Nephron progenitor cell (in vitro differentiated cells): ENCODE data around the gene TRMT10A.

Experiments used
- DNase-seq: peaks from one replicate; pipeline ENCODE4 v3.0.0; 2021
- H3K27ac Mint-ChIP-seq: 2 replicates; pipeline ENCODE4 v1.8.0; 2021; ENCODE audit warnings: mild to moderate bottlenecking, moderate library complexity, mixed read lengths
- H3K27me3 Mint-ChIP-seq: 2 replicates; pipeline ENCODE4 v1.8.0; 2021; ENCODE audit warnings: mild to moderate bottlenecking, low read depth, mixed read lengths; ENCODE audit not compliant: poor library complexity
- H3K36me3 Mint-ChIP-seq: 2 replicates; pipeline ENCODE4 v1.8.0; 2021; ENCODE audit warnings: low read depth, mixed read lengths
- H3K4me1 Mint-ChIP-seq: 2 replicates; pipeline ENCODE4 v1.8.0; 2021; ENCODE audit warnings: mixed read lengths
- H3K4me3 Mint-ChIP-seq: 2 replicates; pipeline ENCODE4 v1.8.0; 2021; ENCODE audit warnings: mild to moderate bottlenecking, moderate library complexity, mixed read lengths
- H3K9me3 Mint-ChIP-seq: 2 replicates; pipeline ENCODE4 v1.8.0; 2021; ENCODE audit warnings: mild to moderate bottlenecking, moderate library complexity, mixed read lengths
- TF ChIP-seq, protein P1 (sequence below): fragments of 200-600 bp; sonication (generic); IDR thresholded peaks from 2 replicates; pipeline ENCODE4 v1.5.0; 2021; ENCODE audit warnings: antibody characterized with exemption

TRMT10A gene

DNA sequence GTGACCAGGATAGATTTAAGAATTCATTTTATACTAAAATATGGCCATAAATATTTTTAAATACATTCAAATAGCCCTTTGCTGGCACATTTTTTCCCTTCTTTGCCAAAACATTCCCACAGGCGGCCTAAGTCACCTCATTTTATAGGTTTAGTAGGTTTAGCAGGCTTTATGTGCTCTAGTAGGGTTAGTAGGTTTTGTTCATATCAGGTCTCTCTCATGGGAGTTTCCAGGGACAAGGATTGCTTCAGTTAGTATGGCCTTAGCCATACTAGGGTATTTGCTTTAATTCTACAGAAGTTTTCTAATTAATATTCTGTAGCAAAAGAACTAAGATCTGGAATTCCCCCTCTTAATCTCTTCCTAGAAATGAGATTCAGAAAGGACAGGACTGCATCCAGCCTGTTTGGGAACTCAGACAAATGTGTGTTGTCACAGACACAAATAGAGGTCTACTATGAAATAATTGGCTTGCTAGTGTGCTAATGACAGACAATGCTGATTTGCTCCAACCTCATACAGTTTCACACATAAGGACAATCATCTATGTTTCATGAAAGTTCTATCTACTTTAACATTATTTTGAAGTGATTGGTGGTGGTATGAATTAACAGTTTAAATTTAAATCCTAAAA lies 10.0 kb upstream of the TRMT10A start:
- TF ChIP-seq, protein P1, sequence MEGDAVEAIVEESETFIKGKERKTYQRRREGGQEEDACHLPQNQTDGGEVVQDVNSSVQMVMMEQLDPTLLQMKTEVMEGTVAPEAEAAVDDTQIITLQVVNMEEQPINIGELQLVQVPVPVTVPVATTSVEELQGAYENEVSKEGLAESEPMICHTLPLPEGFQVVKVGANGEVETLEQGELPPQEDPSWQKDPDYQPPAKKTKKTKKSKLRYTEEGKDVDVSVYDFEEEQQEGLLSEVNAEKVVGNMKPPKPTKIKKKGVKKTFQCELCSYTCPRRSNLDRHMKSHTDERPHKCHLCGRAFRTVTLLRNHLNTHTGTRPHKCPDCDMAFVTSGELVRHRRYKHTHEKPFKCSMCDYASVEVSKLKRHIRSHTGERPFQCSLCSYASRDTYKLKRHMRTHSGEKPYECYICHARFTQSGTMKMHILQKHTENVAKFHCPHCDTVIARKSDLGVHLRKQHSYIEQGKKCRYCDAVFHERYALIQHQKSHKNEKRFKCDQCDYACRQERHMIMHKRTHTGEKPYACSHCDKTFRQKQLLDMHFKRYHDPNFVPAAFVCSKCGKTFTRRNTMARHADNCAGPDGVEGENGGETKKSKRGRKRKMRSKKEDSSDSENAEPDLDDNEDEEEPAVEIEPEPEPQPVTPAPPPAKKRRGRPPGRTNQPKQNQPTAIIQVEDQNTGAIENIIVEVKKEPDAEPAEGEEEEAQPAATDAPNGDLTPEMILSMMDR, result no peak
- DNase-seq, result no peak
- no peak overlapping the region for H3K4me3 Mint-ChIP-seq
- peaks cover 19% of the 10 kb centered on the region for H3K27me3 Mint-ChIP-seq
- no peaks in the 10 kb centered on the region for H3K9me3 Mint-ChIP-seq
- H3K36me3 Mint-ChIP-seq, result no peaks in the 10 kb centered on the region
- no peak overlapping the region for H3K27ac Mint-ChIP-seq
- no peaks in the 10 kb centered on the region for H3K4me1 Mint-ChIP-seq

GRCh38 chr4:99572527-99573240 lies 8.8 kb upstream of the TRMT10A start:
- TF ChIP-seq, protein P1, result no peak
- no peak for DNase-seq
- Mint-ChIP-seq H3K4me3 (no peak overlapping the region), H3K27me3 (peaks cover 30% of the 10 kb centered on the region), H3K27ac (no peak overlapping the region), H3K4me1 (no peaks in the 10 kb centered on the region), H3K9me3 (no peaks in the 10 kb centered on the region), H3K36me3 (no peaks in the 10 kb centered on the region)

DNA sequence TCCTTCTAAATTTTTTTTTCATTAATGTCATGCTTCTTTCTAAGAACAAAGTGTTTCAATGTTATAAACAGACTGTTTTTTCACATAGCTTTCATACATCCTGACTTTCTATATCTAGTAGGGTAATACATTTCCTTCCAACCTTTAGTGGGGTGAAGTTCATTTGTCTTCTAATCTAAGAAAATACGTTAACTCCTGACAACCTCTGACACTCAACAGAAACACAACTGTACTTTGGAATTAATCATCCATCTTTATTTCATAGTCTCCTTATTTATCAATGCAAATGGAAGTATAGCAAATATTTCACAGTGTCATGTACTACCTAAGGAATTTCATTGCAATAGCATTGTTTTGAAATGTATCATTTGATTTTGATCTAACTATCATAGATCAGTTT lies 8.0 kb upstream of the TRMT10A start:
- no peaks in the 10 kb centered on the region for H3K4me1 Mint-ChIP-seq

DNA sequence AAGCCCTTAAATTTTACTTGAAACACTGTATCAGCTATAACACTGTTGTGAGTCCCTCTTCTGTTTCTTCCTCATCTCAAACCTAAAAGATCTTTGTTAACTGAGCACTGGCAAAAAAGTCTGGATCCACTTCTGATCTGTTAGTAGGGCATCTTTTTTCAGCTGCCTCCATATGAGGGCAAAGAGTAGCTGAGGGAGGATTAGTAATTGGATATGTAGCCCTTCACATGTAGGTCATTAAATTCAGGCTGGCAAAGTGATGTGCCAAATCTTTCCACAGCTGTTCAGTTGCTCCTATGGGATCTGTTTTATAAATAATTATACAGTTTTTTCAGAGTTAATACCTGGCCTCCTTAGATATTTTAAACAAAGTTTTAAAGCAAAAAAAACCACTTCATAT lies 1.1 kb upstream of the TRMT10A start:
- Mint-ChIP-seq H3K27ac (no peak overlapping the region), H3K4me1 (peaks cover 25% of the 10 kb centered on the region), H3K36me3 (no peaks in the 10 kb centered on the region), H3K4me3 (peak overlapping the region; percentile 98), H3K9me3 (no peaks in the 10 kb centered on the region), H3K27me3 (peaks cover 25% of the 10 kb centered on the region)
- TF ChIP-seq, protein P1, result no peak
- DNase-seq, result no peak

More for the DNA sequence above, 8.0 kb upstream of the TRMT10A start:
- Mint-ChIP-seq H3K4me3 (no peak overlapping the region), H3K36me3 (no peaks in the 10 kb centered on the region), H3K27me3 (peaks cover 38% of the 10 kb centered on the region), H3K27ac (no peak overlapping the region), H3K9me3 (no peaks in the 10 kb centered on the region)
- TF ChIP-seq, protein P1, result no peak
- no peak for DNase-seq

- no peaks in the 10 kb centered on the region for H3K27me3 Mint-ChIP-seq
- TF ChIP-seq, protein P1, result no peak
- H3K27ac Mint-ChIP-seq, result no peak overlapping the region
These were observed 11.0 kb downstream of the TRMT10A start for GRCh38 chr4:99552872-99553271.

More at GRCh38 chr4:99552872-99553271, 11.0 kb downstream of the TRMT10A start:
- no peak overlapping the region for H3K4me3 Mint-ChIP-seq
- peaks cover 5% of the 10 kb centered on the region for H3K4me1 Mint-ChIP-seq
- H3K9me3 Mint-ChIP-seq, result no peaks in the 10 kb centered on the region
- H3K36me3 Mint-ChIP-seq, result no peaks in the 10 kb centered on the region
- no peak for DNase-seq
